Astrocyte (in vitro differentiated cells and primary cell): ENCODE data around the gene TRAM2. TPM values are rescaled to one million over a fixed set of nuclear protein-coding genes. Genes with fewer than 3 reads are reported as not detected.

Source experiments
- DNase-seq: peaks from one replicate; pipeline ENCODE4 v3.0.0-alpha.2; 2010; ENCODE audit warnings: low read depth
- FAIRE-seq: peaks from 2 replicates; lab custom pipeline; 2011; peaks lifted over from hg19 to GRCh38; lab: Jason Lieb, UNC
- H2AFZ ChIP-seq: 2 replicates; pipeline ENCODE4 v1.6.0; 2012; ENCODE audit warnings: low read depth, low read length, inconsistent platforms
- H3K27ac ChIP-seq: 2 replicates; pipeline ENCODE4 v1.5.1; 2011; ENCODE audit warnings: low read depth, low read length, inconsistent platforms
- H3K27me3 ChIP-seq: 2 replicates; pipeline ENCODE4 v1.6.0; 2011; ENCODE audit warnings: low read length, inconsistent platforms; ENCODE audit not compliant: insufficient read depth
- H3K36me3 ChIP-seq: 2 replicates; pipeline ENCODE4 v1.5.1; 2011; ENCODE audit warnings: low read length, inconsistent platforms; ENCODE audit not compliant: insufficient read depth
- H3K4me1 ChIP-seq: 2 replicates; pipeline ENCODE4 v1.5.1; 2011; ENCODE audit warnings: low read length, inconsistent platforms; ENCODE audit not compliant: insufficient read depth
- H3K4me2 ChIP-seq: 2 replicates; pipeline ENCODE4 v1.6.0; 2012; ENCODE audit warnings: low read length, inconsistent platforms
- H3K4me3 ChIP-seq: 2 replicates; pipeline ENCODE4 v1.5.1; 2011; ENCODE audit warnings: low read depth, mild to moderate bottlenecking, low read length, inconsistent platforms; ENCODE audit not compliant: insufficient read depth
- H3K79me2 ChIP-seq: 2 replicates; pipeline ENCODE4 v1.6.0; 2012; ENCODE audit warnings: mild to moderate bottlenecking, low read length, inconsistent platforms; ENCODE audit not compliant: insufficient read depth
- H3K9ac ChIP-seq: 2 replicates; pipeline ENCODE4 v1.6.0; 2012; ENCODE audit warnings: mild to moderate bottlenecking, low read length, inconsistent platforms
- H3K9me3 ChIP-seq: 2 replicates; pipeline ENCODE4 v1.5.1; 2012; ENCODE audit warnings: low read depth, mild to moderate bottlenecking, low read length, inconsistent platforms; ENCODE audit not compliant: insufficient read depth
- H4K20me1 ChIP-seq: 2 replicates; pipeline ENCODE4 v1.6.0; 2012; ENCODE audit warnings: low read length, inconsistent platforms; ENCODE audit not compliant: insufficient read depth
- H3K27ac Mint-ChIP-seq: one replicate; pipeline ENCODE4 v1.8.0; 2021; ENCODE audit warnings: mild to moderate bottlenecking, mixed read lengths; ENCODE audit not compliant: unreplicated experiment
- H3K27me3 Mint-ChIP-seq: one replicate; pipeline ENCODE4 v1.8.0; 2021; ENCODE audit warnings: low read depth, mixed read lengths; ENCODE audit not compliant: unreplicated experiment
- H3K36me3 Mint-ChIP-seq: one replicate; pipeline ENCODE4 v1.8.0; 2021; ENCODE audit warnings: low read depth, mixed read lengths; ENCODE audit not compliant: unreplicated experiment
- H3K4me1 Mint-ChIP-seq: one replicate; pipeline ENCODE4 v1.8.0; 2021; ENCODE audit warnings: low read depth, mixed read lengths; ENCODE audit not compliant: unreplicated experiment
- H3K4me3 Mint-ChIP-seq: one replicate; pipeline ENCODE4 v1.8.0; 2021; ENCODE audit warnings: mild to moderate bottlenecking, moderate library complexity, mixed read lengths; ENCODE audit not compliant: unreplicated experiment
- H3K9me3 Mint-ChIP-seq: one replicate; pipeline ENCODE4 v1.8.0; 2021; ENCODE audit warnings: mild to moderate bottlenecking, mixed read lengths; ENCODE audit not compliant: unreplicated experiment
- EZH2 ChIP-seq: IDR thresholded peaks from 2 replicates; pipeline ENCODE4 v1.6.1; 2012; ENCODE audit warnings: mild to moderate bottlenecking, low read length, inconsistent platforms; ENCODE audit not compliant: insufficient read depth
- total RNA-seq: library from RNA; stranded (reverse); gene quantifications from 2 replicates; pipeline ENCODE4 v1.2.1, GENCODE V29; 2021
- TF ChIP-seq, protein P1 (sequence below): IDR thresholded peaks from 2 replicates; pipeline ENCODE4 v1.5.1; 2011; ENCODE audit warnings: low read depth, mild to moderate bottlenecking, inconsistent platforms, low read length, moderate library complexity; ENCODE audit not compliant: insufficient read depth

Gene TRAM2
- total RNA-seq, 1 donor from 2014 or later: 93.4 TPM

DNA sequence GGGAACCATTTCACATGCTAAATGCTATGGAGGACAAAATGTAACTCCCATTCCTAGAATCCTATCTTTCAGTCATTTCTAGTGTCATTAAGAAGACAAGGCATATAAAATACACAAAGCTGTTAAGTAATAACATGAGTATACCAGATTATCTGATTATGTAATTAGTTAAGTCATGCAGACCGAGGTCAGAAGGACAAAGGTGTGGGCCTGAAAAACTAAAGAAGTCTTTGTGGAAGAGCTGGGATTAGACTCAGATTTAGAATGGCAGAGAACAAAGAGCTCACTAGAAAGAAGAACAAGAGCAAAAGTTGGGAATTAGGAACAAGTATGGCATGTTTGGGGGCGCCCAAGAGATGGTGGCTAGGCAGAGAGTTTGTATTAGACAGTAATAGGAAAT lies 119.8 kb downstream of the TRAM2 start:
- DNase-seq (no peak), FAIRE-seq (no peak)
- peaks cover 10% of the 10 kb centered on the region for H3K4me1 ChIP-seq
- H3K36me3 ChIP-seq: no peaks in the 10 kb centered on the region
- H4K20me1 ChIP-seq: no peaks in the 10 kb centered on the region
- H3K27me3 Mint-ChIP-seq: no peaks in the 10 kb centered on the region
- no peaks in the 10 kb centered on the region for H3K9me3 Mint-ChIP-seq
- H3K4me2 ChIP-seq: no peak overlapping the region
- H3K9me3 ChIP-seq: no peaks in the 10 kb centered on the region
- H3K27ac Mint-ChIP-seq: no peak overlapping the region
- no peak overlapping the region for H3K4me3 ChIP-seq
- no peak overlapping the region for H3K27ac ChIP-seq
- H3K4me3 Mint-ChIP-seq: no peak overlapping the region
- no peaks in the 10 kb centered on the region for H3K36me3 Mint-ChIP-seq
- no peak overlapping the region for H3K9ac ChIP-seq
- no peak for TF ChIP-seq EZH2
- TF ChIP-seq, protein P1, sequence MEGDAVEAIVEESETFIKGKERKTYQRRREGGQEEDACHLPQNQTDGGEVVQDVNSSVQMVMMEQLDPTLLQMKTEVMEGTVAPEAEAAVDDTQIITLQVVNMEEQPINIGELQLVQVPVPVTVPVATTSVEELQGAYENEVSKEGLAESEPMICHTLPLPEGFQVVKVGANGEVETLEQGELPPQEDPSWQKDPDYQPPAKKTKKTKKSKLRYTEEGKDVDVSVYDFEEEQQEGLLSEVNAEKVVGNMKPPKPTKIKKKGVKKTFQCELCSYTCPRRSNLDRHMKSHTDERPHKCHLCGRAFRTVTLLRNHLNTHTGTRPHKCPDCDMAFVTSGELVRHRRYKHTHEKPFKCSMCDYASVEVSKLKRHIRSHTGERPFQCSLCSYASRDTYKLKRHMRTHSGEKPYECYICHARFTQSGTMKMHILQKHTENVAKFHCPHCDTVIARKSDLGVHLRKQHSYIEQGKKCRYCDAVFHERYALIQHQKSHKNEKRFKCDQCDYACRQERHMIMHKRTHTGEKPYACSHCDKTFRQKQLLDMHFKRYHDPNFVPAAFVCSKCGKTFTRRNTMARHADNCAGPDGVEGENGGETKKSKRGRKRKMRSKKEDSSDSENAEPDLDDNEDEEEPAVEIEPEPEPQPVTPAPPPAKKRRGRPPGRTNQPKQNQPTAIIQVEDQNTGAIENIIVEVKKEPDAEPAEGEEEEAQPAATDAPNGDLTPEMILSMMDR: no peak
- H2AFZ ChIP-seq: no peak overlapping the region
- H3K27me3 ChIP-seq: no peaks in the 10 kb centered on the region
- no peaks in the 10 kb centered on the region for H3K79me2 ChIP-seq
- peaks cover 3% of the 10 kb centered on the region for H3K4me1 Mint-ChIP-seq

DNA sequence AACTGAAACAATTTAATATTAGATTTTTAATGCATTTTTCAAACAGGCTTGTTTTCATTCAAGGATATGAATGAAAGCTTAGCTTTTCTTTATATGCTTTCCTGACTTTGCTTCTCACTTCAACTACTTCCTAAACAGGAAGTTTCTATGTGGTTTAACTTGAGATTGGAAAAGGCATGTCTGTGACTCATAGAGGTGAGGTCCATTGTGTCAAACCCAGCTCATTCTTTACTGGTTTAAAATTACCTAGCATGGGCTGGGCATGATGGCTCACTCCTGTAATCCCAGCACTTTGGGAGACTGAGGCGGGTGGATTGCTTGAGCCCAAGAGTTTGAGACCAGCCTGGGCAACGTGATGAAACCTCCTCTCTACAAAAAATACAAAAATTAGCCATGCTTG lies 122.3 kb downstream of the TRAM2 start:
- Mint-ChIP-seq H3K36me3 (peaks cover 6% of the 10 kb centered on the region), H3K4me1 (peaks cover 4% of the 10 kb centered on the region), H3K4me3 (no peak overlapping the region), H3K9me3 (peaks cover 4% of the 10 kb centered on the region), H3K27me3 (no peaks in the 10 kb centered on the region), H3K27ac (no peak overlapping the region)
- Histone ChIP-seq H2AFZ (peak overlapping the region; percentile 3), H3K27ac (no peak overlapping the region), H4K20me1 (no peaks in the 10 kb centered on the region), H3K9ac (no peak overlapping the region), H3K9me3 (no peaks in the 10 kb centered on the region), H3K27me3 (no peaks in the 10 kb centered on the region), H3K79me2 (no peaks in the 10 kb centered on the region), H3K4me3 (no peak overlapping the region), H3K36me3 (no peaks in the 10 kb centered on the region), H3K4me2 (peak overlapping the region; percentile 24), H3K4me1 (peaks cover 10% of the 10 kb centered on the region)
- TF ChIP-seq, protein P1: no peak
- TF ChIP-seq EZH2: no peak
- peak; percentile 73 for DNase-seq
- FAIRE-seq: no peak

Other genes starting within 250 kb of the TRAM2 start
- 1.2 and 1.5 TPM in 2 replicates for gene PAQR8, start 214.9 kb downstream of the TRAM2 start, total RNA-seq
- gene EFHC1, start 156.7 kb downstream of the TRAM2 start, total RNA-seq: 25.6 and 30.6 TPM in 2 replicates
- gene TMEM14A, start 94.1 kb upstream of the TRAM2 start, total RNA-seq: 26.1 and 29.7 TPM in 2 replicates
- not detected in 2 replicates for gene GSTA2, start 186.4 kb upstream of the TRAM2 start, total RNA-seq
- 0.38 and 0.39 TPM in 2 replicates for gene GSTA1, start 226.8 kb upstream of the TRAM2 start, total RNA-seq